IgD-negative memory B cell (primary cell): Measurements from ENCODE around the gene KDM3A. TPM values are rescaled to one million over a fixed set of nuclear protein-coding genes. Genes with fewer than 3 reads are reported as not detected.

Source experiments
- polyA plus RNA-seq: library from polyadenylated mRNA; unstranded; fragments of 300-500 nt; fragmentation: Illumina TruSeq; gene quantifications from one replicate; pipeline ENCODE4 v1.2.3, GENCODE V29; 2021

KDM3A gene
- polyA plus RNA-seq, 1 donor from 2014 or later: 14.2 TPM

Other genes with a start within 250 kb of the KDM3A start
- gene IMMT, start 245.9 kb upstream of the KDM3A start, polyA plus RNA-seq: 53.7 TPM
- gene MRPL35, start 241.9 kb upstream of the KDM3A start, polyA plus RNA-seq: 36.9 TPM
- not detected for gene REEP1, start 103.7 kb upstream of the KDM3A start, polyA plus RNA-seq
- gene CHMP3, start 122.1 kb downstream of the KDM3A start, polyA plus RNA-seq: 77.1 TPM
- gene RNF103, start 182.5 kb downstream of the KDM3A start, polyA plus RNA-seq: 2.4 TPM